Neural crest cell (in vitro differentiated cells): Measurements from ENCODE around the gene TMEM156. TPM values are rescaled to one million over a fixed set of nuclear protein-coding genes. Genes with fewer than 3 reads are reported as not detected.

Source experiments
- DNase-seq: peaks from one replicate; pipeline ENCODE4 v3.0.0; 2021; ENCODE audit warnings: low read depth, mixed read lengths, low spot score
- H3K27ac Mint-ChIP-seq: one replicate; pipeline ENCODE4 v1.8.0; 2021; ENCODE audit warnings: mild to moderate bottlenecking, mixed read lengths; ENCODE audit not compliant: unreplicated experiment
- H3K27me3 Mint-ChIP-seq: 2 replicates; pipeline ENCODE4 v1.8.0; 2021; ENCODE audit warnings: low read depth, mild to moderate bottlenecking, mixed read lengths
- H3K36me3 Mint-ChIP-seq: 2 replicates; pipeline ENCODE4 v1.8.0; 2021; ENCODE audit warnings: low read depth, mild to moderate bottlenecking, mixed read lengths
- H3K4me1 Mint-ChIP-seq: 2 replicates; pipeline ENCODE4 v1.8.0; 2021; ENCODE audit warnings: mixed read lengths
- H3K4me3 Mint-ChIP-seq: one replicate; pipeline ENCODE4 v1.8.0; 2021; ENCODE audit warnings: mild to moderate bottlenecking, mixed read lengths
- H3K9me3 Mint-ChIP-seq: 2 replicates; pipeline ENCODE4 v1.8.0; 2021; ENCODE audit warnings: mixed read lengths
- total RNA-seq: library from RNA; stranded (reverse); gene quantifications from 2 replicates; pipeline ENCODE4 v1.2.1, GENCODE V29; 2021
- TF ChIP-seq, protein P1 (sequence below): fragments of 200-600 bp; sonication (generic); conservative IDR thresholded peaks from 2 replicates; pipeline ENCODE4 v1.5.0; 2021; ENCODE audit warnings: antibody characterized with exemption, mild to moderate bottlenecking

Gene TMEM156
- total RNA-seq, 1 donor from 2014 or later = not detected

GRCh38 chr4:39066371-39066770 is 34.2 kb upstream of the TMEM156 start:
- Mint-ChIP-seq H3K27ac (no peak overlapping the region), H3K27me3 (no peaks in the 10 kb centered on the region), H3K36me3 (no peaks in the 10 kb centered on the region), H3K4me3 (no peak overlapping the region), H3K9me3 (no peaks in the 10 kb centered on the region), H3K4me1 (peaks cover 20% of the 10 kb centered on the region)
- DNase-seq = no peak
- TF ChIP-seq, protein P1, sequence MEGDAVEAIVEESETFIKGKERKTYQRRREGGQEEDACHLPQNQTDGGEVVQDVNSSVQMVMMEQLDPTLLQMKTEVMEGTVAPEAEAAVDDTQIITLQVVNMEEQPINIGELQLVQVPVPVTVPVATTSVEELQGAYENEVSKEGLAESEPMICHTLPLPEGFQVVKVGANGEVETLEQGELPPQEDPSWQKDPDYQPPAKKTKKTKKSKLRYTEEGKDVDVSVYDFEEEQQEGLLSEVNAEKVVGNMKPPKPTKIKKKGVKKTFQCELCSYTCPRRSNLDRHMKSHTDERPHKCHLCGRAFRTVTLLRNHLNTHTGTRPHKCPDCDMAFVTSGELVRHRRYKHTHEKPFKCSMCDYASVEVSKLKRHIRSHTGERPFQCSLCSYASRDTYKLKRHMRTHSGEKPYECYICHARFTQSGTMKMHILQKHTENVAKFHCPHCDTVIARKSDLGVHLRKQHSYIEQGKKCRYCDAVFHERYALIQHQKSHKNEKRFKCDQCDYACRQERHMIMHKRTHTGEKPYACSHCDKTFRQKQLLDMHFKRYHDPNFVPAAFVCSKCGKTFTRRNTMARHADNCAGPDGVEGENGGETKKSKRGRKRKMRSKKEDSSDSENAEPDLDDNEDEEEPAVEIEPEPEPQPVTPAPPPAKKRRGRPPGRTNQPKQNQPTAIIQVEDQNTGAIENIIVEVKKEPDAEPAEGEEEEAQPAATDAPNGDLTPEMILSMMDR = no peak

GRCh38 chr4:39063430-39063829 is 31.2 kb upstream of the TMEM156 start:
- no peak overlapping the region for H3K4me3 Mint-ChIP-seq
- H3K9me3 Mint-ChIP-seq = no peaks in the 10 kb centered on the region
- no peaks in the 10 kb centered on the region for H3K36me3 Mint-ChIP-seq
- H3K27ac Mint-ChIP-seq = no peak overlapping the region
- peaks cover 25% of the 10 kb centered on the region for H3K4me1 Mint-ChIP-seq
- no peaks in the 10 kb centered on the region for H3K27me3 Mint-ChIP-seq
- TF ChIP-seq, protein P1 = no peak
- no peak for DNase-seq

DNA sequence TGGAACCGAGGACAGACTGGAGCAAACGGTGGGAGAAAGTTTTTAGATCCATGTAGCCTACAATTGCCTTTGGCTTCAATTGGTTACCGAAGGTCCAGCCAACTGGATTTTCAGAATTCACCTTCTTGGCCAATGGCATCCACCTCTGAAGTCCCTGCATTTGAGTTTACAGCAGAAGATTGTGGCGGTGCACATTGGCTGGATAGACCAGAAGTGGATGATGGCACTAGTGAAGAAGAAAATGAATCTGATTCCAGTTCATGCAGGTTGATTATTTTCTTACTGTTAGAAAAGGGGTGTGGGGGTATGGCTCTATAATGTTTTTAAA is 30.5 kb upstream of the TMEM156 start:
- no peaks in the 10 kb centered on the region for H3K36me3 Mint-ChIP-seq
- H3K9me3 Mint-ChIP-seq = no peaks in the 10 kb centered on the region
- H3K27me3 Mint-ChIP-seq = no peaks in the 10 kb centered on the region
- DNase-seq = no peak
- H3K4me1 Mint-ChIP-seq = peaks cover 25% of the 10 kb centered on the region
- TF ChIP-seq, protein P1 = no peak
- H3K27ac Mint-ChIP-seq = peak overlapping the region; percentile 95
- H3K4me3 Mint-ChIP-seq = peak overlapping the region; percentile 84

DNA sequence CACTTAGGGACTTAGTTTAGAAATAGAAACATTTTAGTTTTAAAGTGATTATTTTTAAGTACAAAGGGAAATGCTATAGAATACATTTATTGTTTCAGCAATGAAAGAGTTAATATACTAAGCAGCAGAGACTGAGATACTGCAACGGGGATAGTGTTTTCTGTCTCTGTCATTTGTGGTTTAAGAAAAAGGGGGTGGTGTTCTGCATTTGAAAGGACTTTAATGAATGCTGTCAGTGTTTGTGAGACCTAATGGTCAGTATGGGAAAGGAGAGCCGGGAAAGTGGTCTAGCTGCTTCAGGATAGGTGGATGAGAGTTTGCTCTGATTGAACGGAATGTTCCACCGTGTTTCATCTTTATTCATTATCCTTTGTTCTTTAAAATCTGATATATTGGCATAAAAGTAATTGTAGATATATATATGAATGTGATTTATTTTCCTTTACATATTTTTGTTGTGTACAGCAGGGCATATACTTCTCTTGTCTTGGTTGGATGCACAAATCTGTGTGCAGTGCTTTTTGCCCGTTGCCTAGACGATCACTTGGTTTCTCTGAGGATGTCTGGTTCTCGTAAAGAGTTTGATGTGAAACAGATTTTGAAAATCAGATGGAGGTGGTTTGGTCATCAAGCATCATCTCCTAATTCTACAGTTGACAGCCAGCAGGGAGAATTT is 30.0 kb upstream of the TMEM156 start, which contains the start of gene KLHL5:
TSS of gene KLHL5 (plus strand) at position 139 of the 676 bp plus-strand sequence. CDS start at position 560, 421 bp downstream.
- Mint-ChIP-seq H3K27me3 (no peaks in the 10 kb centered on the region), H3K4me1 (peaks cover 25% of the 10 kb centered on the region), H3K9me3 (no peaks in the 10 kb centered on the region), H3K27ac (peak within 1 kb of the TSS; percentile 95), H3K4me3 (peak within 1 kb of the TSS; percentile 84), H3K36me3 (no peaks in the 10 kb centered on the region)
- TF ChIP-seq, protein P1 = no peak
- peak; percentile 26 for DNase-seq

DNA sequence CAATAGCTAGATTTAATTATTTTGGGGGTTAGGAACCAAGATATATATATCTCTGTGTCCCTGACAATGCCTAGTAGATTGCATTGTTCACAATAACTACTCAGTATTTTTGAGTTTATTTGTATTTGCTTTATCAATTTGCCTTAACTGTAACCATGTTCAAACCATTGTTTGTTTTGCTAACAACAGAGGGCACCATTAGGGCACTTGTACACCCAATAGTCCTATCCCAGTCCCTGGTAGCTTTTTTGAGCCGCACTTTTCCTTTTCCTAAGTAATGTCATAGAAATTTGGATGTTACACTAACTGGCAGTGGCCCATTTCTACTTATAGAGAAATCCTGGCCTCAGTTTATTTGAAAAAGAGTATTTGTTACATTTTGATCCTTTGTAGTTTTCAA is 29.2 kb upstream of the TMEM156 start:
- Mint-ChIP-seq H3K4me3 (peak overlapping the region; percentile 84), H3K27ac (no peak overlapping the region), H3K36me3 (no peaks in the 10 kb centered on the region), H3K9me3 (no peaks in the 10 kb centered on the region), H3K27me3 (no peaks in the 10 kb centered on the region), H3K4me1 (peaks cover 25% of the 10 kb centered on the region)
- no peak for DNase-seq
- TF ChIP-seq, protein P1 = no peak
